Measurements from ENCODE around the gene C1orf116. TPM values are rescaled to one million over a fixed set of nuclear protein-coding genes. Genes with fewer than 3 reads are reported as not detected.

Gene C1orf116
- polyA plus RNA-seq, 1 donor (not counting 4 experiments of a cell fraction or from before 2014, with no cell fraction given) = 69.2 TPM

DNA sequence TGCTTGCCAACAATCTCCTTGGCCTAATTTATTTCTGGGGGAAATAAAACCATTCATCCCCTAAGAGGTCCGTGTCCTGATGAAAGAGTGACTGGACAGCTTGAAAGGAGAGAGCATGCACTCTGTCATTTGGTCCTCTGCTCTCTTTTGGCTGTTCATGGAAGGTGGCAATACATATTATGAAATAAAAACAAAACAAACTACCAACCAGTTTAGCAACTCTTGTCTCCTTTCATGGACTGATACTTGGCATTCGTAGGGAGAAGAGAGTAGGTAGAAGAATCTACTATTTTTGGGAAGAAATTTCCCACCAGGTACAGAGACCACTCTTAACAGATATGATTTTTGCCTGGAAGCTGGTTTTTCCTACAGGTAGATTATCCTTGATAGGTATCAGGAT lies 746 bp upstream of the C1orf116 start:
- dilution Hi-C loops (cut with MboI; ENCODE audit: extremely low pct_ligation_motif_present, low sequenced_read_pairs) = no loop called here
- peaks cover 41% of the 10 kb centered on the region for H3K79me2 ChIP-seq (ENCODE audit: control insufficient read depth, insufficient read depth, low read length)
- H3K9me3 ChIP-seq (ENCODE audit: control insufficient read depth, low read depth, low read length) = no peaks in the 10 kb centered on the region
- H3K27me3 ChIP-seq (ENCODE audit: control insufficient read depth, extremely low read depth, insufficient read depth, low read length) = no peaks in the 10 kb centered on the region
- H3K9me1 ChIP-seq (ENCODE audit: control insufficient read depth, extremely low read depth, insufficient read depth, low read length) = no peaks in the 10 kb centered on the region
- no peak for DNase-seq (ENCODE audit: low read depth, low spot score)
- peak overlapping the region; percentile 26 for H3K9ac ChIP-seq (ENCODE audit: control insufficient read depth, extremely low read depth, insufficient read depth, low read length)
- peaks cover under 1 to 15% of the 10 kb centered on the region in 2 experiments for H3K36me3 ChIP-seq (ENCODE audit: control insufficient read depth in 2 of 2, extremely low read depth in 1 of 2, insufficient read depth in 2 of 2, low read length in 2 of 2)
- peak overlapping the region; percentile 72 for H3K27ac ChIP-seq (ENCODE audit: control insufficient read depth, insufficient read depth, low read length)
- H3K4me2 ChIP-seq (ENCODE audit: control insufficient read depth, extremely low read depth, insufficient read depth, low read depth, low read length) = peak overlapping the region; percentile 78
- no peak for TF ChIP-seq EZH2 (IDR thresholded peaks at IDR 0.05; ENCODE audit: low read length)
- TF ChIP-seq, protein P1, sequence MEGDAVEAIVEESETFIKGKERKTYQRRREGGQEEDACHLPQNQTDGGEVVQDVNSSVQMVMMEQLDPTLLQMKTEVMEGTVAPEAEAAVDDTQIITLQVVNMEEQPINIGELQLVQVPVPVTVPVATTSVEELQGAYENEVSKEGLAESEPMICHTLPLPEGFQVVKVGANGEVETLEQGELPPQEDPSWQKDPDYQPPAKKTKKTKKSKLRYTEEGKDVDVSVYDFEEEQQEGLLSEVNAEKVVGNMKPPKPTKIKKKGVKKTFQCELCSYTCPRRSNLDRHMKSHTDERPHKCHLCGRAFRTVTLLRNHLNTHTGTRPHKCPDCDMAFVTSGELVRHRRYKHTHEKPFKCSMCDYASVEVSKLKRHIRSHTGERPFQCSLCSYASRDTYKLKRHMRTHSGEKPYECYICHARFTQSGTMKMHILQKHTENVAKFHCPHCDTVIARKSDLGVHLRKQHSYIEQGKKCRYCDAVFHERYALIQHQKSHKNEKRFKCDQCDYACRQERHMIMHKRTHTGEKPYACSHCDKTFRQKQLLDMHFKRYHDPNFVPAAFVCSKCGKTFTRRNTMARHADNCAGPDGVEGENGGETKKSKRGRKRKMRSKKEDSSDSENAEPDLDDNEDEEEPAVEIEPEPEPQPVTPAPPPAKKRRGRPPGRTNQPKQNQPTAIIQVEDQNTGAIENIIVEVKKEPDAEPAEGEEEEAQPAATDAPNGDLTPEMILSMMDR (optimal IDR thresholded peaks at IDR 0.05 in 1 of 3, IDR thresholded peaks at IDR 0.05 in 1 of 3, conservative IDR thresholded peaks at IDR 0.05 in 1 of 3; ENCODE audit: extremely low read depth in 1 of 3, insufficient read depth in 2 of 3, low read length in 3 of 3) = no peak
- FAIRE-seq = no peak
- H2AFZ ChIP-seq (ENCODE audit: control insufficient read depth, low read length) = no peak overlapping the region
- H3K4me3 ChIP-seq (ENCODE audit: control insufficient read depth in 2 of 3, extremely low read depth in 1 of 3, insufficient read depth in 2 of 3, low read depth in 1 of 3, low read length in 3 of 3) = no peak overlapping the region
- peaks cover 58% of the 10 kb centered on the region for H3K4me1 ChIP-seq (ENCODE audit: control insufficient read depth, extremely low read depth, insufficient read depth, low read length)
- H4K20me1 ChIP-seq (ENCODE audit: control insufficient read depth, extremely low read depth, insufficient read depth, low read length) = no peaks in the 10 kb centered on the region

DNA sequence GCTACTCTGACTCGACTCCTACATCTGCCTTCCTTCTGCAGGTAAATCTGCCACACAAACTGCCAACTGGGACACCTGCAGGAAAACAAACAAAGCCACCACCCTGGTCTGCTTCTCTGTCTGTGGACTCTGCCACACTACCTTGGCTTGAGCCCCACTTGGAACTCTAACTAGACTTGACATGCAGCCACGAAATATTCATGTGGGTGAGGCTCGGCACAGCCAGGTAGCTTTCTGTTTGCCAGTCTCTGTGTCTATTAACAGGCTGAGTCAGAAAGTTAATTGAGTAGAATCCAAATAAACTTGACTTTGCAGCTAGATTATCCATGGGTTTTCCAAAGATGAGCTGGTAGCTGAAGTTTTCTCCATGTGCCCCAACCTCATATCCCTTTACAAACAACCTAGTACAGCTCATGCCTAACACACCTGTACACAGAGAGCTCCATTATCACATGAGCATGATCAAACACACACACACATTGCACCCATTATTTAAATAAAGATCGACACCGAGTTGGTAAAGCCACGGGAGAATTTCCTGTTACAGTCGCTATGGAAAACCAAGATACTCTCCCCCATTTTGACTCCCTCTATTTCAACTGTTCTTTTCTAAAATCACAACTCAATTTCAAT lies 808 bp downstream of the C1orf116 start:
- peaks cover 72% of the 10 kb centered on the region for H3K4me1 ChIP-seq (ENCODE audit: control insufficient read depth, extremely low read depth, insufficient read depth, low read length)

More for the DNA sequence above, 808 bp downstream of the C1orf116 start:
- FAIRE-seq (peak; percentile 57), DNase-seq (ENCODE audit: low read depth, low spot score) (no peak)
- H3K4me2 ChIP-seq (ENCODE audit: control insufficient read depth, extremely low read depth, insufficient read depth, low read depth, low read length) = peak overlapping the region; percentile 98
- no peaks in the 10 kb centered on the region for H3K9me1 ChIP-seq (ENCODE audit: control insufficient read depth, extremely low read depth, insufficient read depth, low read length)
- H2AFZ ChIP-seq (ENCODE audit: control insufficient read depth, low read length) = no peak overlapping the region
- H3K79me2 ChIP-seq (ENCODE audit: control insufficient read depth, insufficient read depth, low read length) = peaks cover 52% of the 10 kb centered on the region
- H3K36me3 ChIP-seq (ENCODE audit: control insufficient read depth in 2 of 2, extremely low read depth in 1 of 2, insufficient read depth in 2 of 2, low read length in 2 of 2) = peaks cover 1 to 24% of the 10 kb centered on the region in 2 experiments
- peak overlapping the region; percentile 93 for H3K9ac ChIP-seq (ENCODE audit: control insufficient read depth, extremely low read depth, insufficient read depth, low read length)
- H3K9me3 ChIP-seq (ENCODE audit: control insufficient read depth, low read depth, low read length) = no peaks in the 10 kb centered on the region
- peak overlapping the region; percentile 70 to 94 (median 81) for H3K4me3 ChIP-seq (ENCODE audit: control insufficient read depth in 2 of 3, extremely low read depth in 1 of 3, insufficient read depth in 2 of 3, low read depth in 1 of 3, low read length in 3 of 3)
- H3K27ac ChIP-seq (ENCODE audit: control insufficient read depth, insufficient read depth, low read length) = peak overlapping the region; percentile 99
- dilution Hi-C loops (cut with MboI; ENCODE audit: extremely low pct_ligation_motif_present, low sequenced_read_pairs) = no loop called here
- TF ChIP-seq EZH2 (IDR thresholded peaks at IDR 0.05; ENCODE audit: low read length) = no peak
- TF ChIP-seq, protein P1 (optimal IDR thresholded peaks at IDR 0.05 in 1 of 3, IDR thresholded peaks at IDR 0.05 in 1 of 3, conservative IDR thresholded peaks at IDR 0.05 in 1 of 3; ENCODE audit: extremely low read depth in 1 of 3, insufficient read depth in 2 of 3, low read length in 3 of 3) = no peak
- H3K27me3 ChIP-seq (ENCODE audit: control insufficient read depth, extremely low read depth, insufficient read depth, low read length) = no peaks in the 10 kb centered on the region
- H4K20me1 ChIP-seq (ENCODE audit: control insufficient read depth, extremely low read depth, insufficient read depth, low read length) = no peaks in the 10 kb centered on the region
